HepG2 (cell line): ENCODE measurements around the gene NFXL1. TPM values are rescaled to one million over a fixed set of nuclear protein-coding genes. Genes with fewer than 3 reads are reported as not detected.

ENCODE experiments used
- CREM ChIP-seq, 2 experiments: sonication (generic) in 1 of 2; formaldehyde crosslinking in 1 of 2; IDR thresholded peaks; 2 replicates each; pipeline versions ENCODE4 v1.4.0 to v1.6.1; 2016 to 2020; ENCODE audit warnings: antibody characterized with exemption in 1 of 2, mild to moderate bottlenecking in 1 of 2, missing genetic modification reagents in 1 of 2
- GATAD2A ChIP-seq: IDR thresholded peaks from 2 replicates; pipeline ENCODE4 v1.6.1; 2016
- HDAC1 ChIP-seq: sonication (generic); formaldehyde crosslinking; IDR thresholded peaks from 2 replicates; pipeline ENCODE4 v1.5.1; 2020; ENCODE audit warnings: mild to moderate bottlenecking, missing genetic modification reagents
- MEF2D ChIP-seq: sonication (generic); formaldehyde crosslinking; IDR thresholded peaks from 2 replicates; pipeline ENCODE4 v1.5.1; 2020; ENCODE audit warnings: mild to moderate bottlenecking, missing genetic modification reagents
- NCOA2 ChIP-seq: sonication (generic); formaldehyde crosslinking; IDR thresholded peaks from 2 replicates; pipeline ENCODE4 v1.8.0; 2022; ENCODE audit warnings: inconsistent platforms
- ZBTB7A ChIP-seq: sonication (generic); formaldehyde crosslinking; IDR thresholded peaks from 2 replicates; pipeline ENCODE4 v1.8.0; 2022; ENCODE audit warnings: mild to moderate bottlenecking, missing genetic modification reagents
- ZBTB7B ChIP-seq: sonication (generic); formaldehyde crosslinking; IDR thresholded peaks from 2 replicates; pipeline ENCODE4 v1.4.0; 2020; ENCODE audit warnings: missing genetic modification reagents
- ZNF331 ChIP-seq: sonication (generic); formaldehyde crosslinking; IDR thresholded peaks from 2 replicates; pipeline ENCODE4 v1.4.0; 2020; ENCODE audit warnings: missing genetic modification reagents
- ZNF615 ChIP-seq: sonication (generic); formaldehyde crosslinking; IDR thresholded peaks from 2 replicates; pipeline ENCODE4 v1.5.0; 2020; ENCODE audit warnings: mild to moderate bottlenecking, missing genetic modification reagents, borderline replicate concordance
- ZNF879 ChIP-seq: sonication (generic); formaldehyde crosslinking; IDR thresholded peaks from 2 replicates; pipeline ENCODE4 v1.8.1; 2023; ENCODE audit warnings: missing genetic modification reagents
- ZSCAN22 ChIP-seq: sonication (generic); formaldehyde crosslinking; IDR thresholded peaks from 2 replicates; pipeline ENCODE4 v1.4.0; 2020; ENCODE audit warnings: mild to moderate bottlenecking, missing genetic modification reagents
- ZSCAN25 ChIP-seq: sonication (generic); formaldehyde crosslinking; IDR thresholded peaks from 2 replicates; pipeline ENCODE4 v1.8.0; 2022; ENCODE audit warnings: mild to moderate bottlenecking, missing genetic modification reagents
- polyA plus RNA-seq, 8 experiments: library from polyadenylated mRNA; depleted of rRNA in 3 of 8; stranded (reverse) in 7 of 8; unstranded in 1 of 8; fragments of >200 nt; fragmentation: Illumina TruSeq in 4 of 8; extraction: Trizol in 4 of 8; gene quantifications; 2 replicates each; pipeline versions ENCODE4 v1.2.1 to v1.2.3, GENCODE V29; 2011 to 2016; ENCODE audit warnings: low read depth in 4 of 8, missing spikeins in 1 of 8, mixed read lengths in 1 of 8; ENCODE audit not compliant: insufficient read depth in 1 of 8
- total RNA-seq, 5 experiments: library from RNA; depleted of rRNA; stranded (reverse); fragments of >200 nt; fragmentation: Illumina TruSeq; extraction: Trizol; gene quantifications; 2 replicates each; pipeline ENCODE4 v1.2.3, GENCODE V29; 2016; ENCODE audit warnings: low read depth in 1 of 5
- TF ChIP-seq, protein P1 (sequence below): sonication (generic); formaldehyde crosslinking; IDR thresholded peaks from 2 replicates; pipeline ENCODE4 v1.5.0; 2020; ENCODE audit warnings: mild to moderate bottlenecking, missing genetic modification reagents, borderline replicate concordance
- TF ChIP-seq, protein P2 (sequence below): sonication (generic); formaldehyde crosslinking; IDR thresholded peaks from 2 replicates; pipeline ENCODE4 v1.4.0; 2020; ENCODE audit warnings: missing genetic modification reagents; ENCODE audit errors: not compliant biosample characterization
- TF ChIP-seq, protein P3 (sequence below): sonication (generic); formaldehyde crosslinking; IDR thresholded peaks from 2 replicates; pipeline ENCODE4 v1.5.1; 2020; ENCODE audit warnings: missing genetic modification reagents, mild to moderate bottlenecking, borderline replicate concordance
- TF ChIP-seq, protein P4 (sequence below): sonication (generic); formaldehyde crosslinking; IDR thresholded peaks from 2 replicates; pipeline ENCODE4 v1.4.0; 2020; ENCODE audit warnings: mild to moderate bottlenecking, low read depth, missing genetic modification reagents
- TF ChIP-seq, protein P5 (sequence below): sonication (generic); formaldehyde crosslinking; IDR thresholded peaks from 2 replicates; pipeline ENCODE4 v1.8.0; 2022; ENCODE audit warnings: mild to moderate bottlenecking, missing genetic modification reagents, borderline replicate concordance

NFXL1 gene
- total and polyA plus RNA-seq, 2 of the 13 experiments (the other 11 are each of a cell fraction or from before 2014, with no cell fraction given), result 12.0 to 18.6 TPM

DNA sequence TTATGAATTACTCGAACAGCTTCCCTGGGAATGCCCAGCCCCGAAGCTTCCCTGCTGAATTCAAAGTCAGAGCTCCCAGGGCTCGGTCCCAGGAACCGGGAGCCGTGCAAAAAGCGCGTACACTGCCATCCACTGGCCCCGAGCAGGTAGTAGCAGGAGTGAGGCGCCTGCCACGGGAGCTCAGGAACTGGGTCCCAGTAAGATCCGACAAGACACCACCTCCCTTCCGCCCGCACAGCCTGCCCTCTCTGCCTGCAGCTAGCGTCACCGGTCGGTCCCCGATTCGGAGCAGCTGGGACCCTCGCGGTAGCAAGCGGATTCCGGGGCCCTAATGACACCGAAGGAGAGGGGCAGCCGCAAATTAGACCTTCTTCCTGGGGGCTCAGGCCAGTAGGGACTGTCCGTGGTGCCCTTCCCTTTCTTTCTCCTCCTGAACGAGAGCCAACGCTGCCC, 77.7 kb downstream of the NFXL1 start (continued):
- TF ChIP-seq, protein P1, sequence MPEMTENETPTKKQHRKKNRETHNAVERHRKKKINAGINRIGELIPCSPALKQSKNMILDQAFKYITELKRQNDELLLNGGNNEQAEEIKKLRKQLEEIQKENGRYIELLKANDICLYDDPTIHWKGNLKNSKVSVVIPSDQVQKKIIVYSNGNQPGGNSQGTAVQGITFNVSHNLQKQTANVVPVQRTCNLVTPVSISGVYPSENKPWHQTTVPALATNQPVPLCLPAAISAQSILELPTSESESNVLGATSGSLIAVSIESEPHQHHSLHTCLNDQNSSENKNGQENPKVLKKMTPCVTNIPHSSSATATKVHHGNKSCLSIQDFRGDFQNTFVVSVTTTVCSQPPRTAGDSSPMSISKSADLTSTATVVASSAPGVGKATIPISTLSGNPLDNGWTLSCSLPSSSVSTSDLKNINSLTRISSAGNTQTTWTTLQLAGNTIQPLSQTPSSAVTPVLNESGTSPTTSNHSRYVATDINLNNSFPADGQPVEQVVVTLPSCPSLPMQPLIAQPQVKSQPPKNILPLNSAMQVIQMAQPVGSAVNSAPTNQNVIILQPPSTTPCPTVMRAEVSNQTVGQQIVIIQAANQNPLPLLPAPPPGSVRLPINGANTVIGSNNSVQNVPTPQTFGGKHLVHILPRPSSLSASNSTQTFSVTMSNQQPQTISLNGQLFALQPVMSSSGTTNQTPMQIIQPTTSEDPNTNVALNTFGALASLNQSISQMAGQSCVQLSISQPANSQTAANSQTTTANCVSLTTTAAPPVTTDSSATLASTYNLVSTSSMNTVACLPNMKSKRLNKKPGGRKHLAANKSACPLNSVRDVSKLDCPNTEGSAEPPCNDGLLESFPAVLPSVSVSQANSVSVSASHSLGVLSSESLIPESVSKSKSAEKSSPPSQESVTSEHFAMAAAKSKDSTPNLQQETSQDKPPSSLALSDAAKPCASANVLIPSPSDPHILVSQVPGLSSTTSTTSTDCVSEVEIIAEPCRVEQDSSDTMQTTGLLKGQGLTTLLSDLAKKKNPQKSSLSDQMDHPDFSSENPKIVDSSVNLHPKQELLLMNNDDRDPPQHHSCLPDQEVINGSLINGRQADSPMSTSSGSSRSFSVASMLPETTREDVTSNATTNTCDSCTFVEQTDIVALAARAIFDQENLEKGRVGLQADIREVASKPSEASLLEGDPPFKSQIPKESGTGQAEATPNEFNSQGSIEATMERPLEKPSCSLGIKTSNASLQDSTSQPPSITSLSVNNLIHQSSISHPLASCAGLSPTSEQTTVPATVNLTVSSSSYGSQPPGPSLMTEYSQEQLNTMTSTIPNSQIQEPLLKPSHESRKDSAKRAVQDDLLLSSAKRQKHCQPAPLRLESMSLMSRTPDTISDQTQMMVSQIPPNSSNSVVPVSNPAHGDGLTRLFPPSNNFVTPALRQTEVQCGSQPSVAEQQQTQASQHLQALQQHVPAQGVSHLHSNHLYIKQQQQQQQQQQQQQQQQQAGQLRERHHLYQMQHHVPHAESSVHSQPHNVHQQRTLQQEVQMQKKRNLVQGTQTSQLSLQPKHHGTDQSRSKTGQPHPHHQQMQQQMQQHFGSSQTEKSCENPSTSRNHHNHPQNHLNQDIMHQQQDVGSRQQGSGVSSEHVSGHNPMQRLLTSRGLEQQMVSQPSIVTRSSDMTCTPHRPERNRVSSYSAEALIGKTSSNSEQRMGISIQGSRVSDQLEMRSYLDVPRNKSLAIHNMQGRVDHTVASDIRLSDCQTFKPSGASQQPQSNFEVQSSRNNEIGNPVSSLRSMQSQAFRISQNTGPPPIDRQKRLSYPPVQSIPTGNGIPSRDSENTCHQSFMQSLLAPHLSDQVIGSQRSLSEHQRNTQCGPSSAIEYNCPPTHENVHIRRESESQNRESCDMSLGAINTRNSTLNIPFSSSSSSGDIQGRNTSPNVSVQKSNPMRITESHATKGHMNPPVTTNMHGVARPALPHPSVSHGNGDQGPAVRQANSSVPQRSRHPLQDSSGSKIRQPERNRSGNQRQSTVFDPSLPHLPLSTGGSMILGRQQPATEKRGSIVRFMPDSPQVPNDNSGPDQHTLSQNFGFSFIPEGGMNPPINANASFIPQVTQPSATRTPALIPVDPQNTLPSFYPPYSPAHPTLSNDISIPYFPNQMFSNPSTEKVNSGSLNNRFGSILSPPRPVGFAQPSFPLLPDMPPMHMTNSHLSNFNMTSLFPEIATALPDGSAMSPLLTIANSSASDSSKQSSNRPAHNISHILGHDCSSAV, result no peak
- TF ChIP-seq ZBTB7A, result no peak
- TF ChIP-seq, protein P2, sequence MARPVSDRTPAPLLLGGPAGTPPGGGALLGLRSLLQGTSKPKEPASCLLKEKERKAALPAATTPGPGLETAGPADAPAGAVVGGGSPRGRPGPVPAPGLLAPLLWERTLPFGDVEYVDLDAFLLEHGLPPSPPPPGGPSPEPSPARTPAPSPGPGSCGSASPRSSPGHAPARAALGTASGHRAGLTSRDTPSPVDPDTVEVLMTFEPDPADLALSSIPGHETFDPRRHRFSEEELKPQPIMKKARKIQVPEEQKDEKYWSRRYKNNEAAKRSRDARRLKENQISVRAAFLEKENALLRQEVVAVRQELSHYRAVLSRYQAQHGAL, result no peak
- TF ChIP-seq, protein P3, sequence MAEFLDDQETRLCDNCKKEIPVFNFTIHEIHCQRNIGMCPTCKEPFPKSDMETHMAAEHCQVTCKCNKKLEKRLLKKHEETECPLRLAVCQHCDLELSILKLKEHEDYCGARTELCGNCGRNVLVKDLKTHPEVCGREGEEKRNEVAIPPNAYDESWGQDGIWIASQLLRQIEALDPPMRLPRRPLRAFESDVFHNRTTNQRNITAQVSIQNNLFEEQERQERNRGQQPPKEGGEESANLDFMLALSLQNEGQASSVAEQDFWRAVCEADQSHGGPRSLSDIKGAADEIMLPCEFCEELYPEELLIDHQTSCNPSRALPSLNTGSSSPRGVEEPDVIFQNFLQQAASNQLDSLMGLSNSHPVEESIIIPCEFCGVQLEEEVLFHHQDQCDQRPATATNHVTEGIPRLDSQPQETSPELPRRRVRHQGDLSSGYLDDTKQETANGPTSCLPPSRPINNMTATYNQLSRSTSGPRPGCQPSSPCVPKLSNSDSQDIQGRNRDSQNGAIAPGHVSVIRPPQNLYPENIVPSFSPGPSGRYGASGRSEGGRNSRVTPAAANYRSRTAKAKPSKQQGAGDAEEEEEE (CRISPR knock-in tag), result no peak
- TF ChIP-seq ZNF879 (CRISPR knock-in tag), result no peak
- TF ChIP-seq CREM (IDR thresholded peaks at IDR 0.05), result no peak
- no peak for TF ChIP-seq CREM (CRISPR knock-in tag; IDR thresholded peaks at IDR 0.05)
- 0 out of 2 replicates have a peak, but pooled peaks have one; percentile 9 for TF ChIP-seq ZBTB7B (CRISPR knock-in tag)
- TF ChIP-seq ZSCAN22 (CRISPR knock-in tag), result no peak
- TF ChIP-seq MEF2D, result no peak
- TF ChIP-seq ZSCAN25, result no peak
- TF ChIP-seq, protein P4, sequence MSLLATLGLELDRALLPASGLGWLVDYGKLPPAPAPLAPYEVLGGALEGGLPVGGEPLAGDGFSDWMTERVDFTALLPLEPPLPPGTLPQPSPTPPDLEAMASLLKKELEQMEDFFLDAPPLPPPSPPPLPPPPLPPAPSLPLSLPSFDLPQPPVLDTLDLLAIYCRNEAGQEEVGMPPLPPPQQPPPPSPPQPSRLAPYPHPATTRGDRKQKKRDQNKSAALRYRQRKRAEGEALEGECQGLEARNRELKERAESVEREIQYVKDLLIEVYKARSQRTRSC (CRISPR knock-in tag), result no peak
- TF ChIP-seq, protein P5, sequence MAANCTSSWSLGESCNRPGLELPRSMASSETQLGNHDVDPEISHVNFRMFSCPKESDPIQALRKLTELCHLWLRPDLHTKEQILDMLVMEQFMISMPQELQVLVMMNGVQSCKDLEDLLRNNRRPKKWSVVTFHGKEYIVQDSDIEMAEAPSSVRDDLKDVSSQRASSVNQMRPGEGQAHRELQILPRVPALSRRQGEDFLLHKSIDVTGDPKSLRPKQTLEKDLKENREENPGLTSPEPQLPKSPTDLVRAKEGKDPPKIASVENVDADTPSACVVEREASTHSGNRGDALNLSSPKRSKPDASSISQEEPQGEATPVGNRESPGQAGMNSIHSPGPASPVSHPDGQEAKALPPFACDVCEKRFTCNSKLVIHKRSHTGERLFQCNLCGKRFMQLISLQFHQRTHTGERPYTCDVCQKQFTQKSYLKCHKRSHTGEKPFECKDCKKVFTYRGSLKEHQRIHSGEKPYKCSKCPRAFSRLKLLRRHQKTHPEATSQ (CRISPR knock-in tag), result peak; percentile 72; the same call in 1 of the 2 replicates
- peak; percentile 48; the same call in 1 of the 2 replicates for TF ChIP-seq GATAD2A
- TF ChIP-seq HDAC1 (CRISPR knock-in tag), result no peak
- peak; percentile 51; the same call in 1 of the 2 replicates for TF ChIP-seq ZNF331
- TF ChIP-seq ZNF615 (CRISPR knock-in tag), result no peak
- TF ChIP-seq NCOA2 (CRISPR knock-in tag), result peak; percentile 13; the same call in 1 of the 2 replicates
